H1 (cell line): ENCODE measurements around the gene CCL8. TPM values are rescaled to one million over a fixed set of nuclear protein-coding genes. Genes with fewer than 3 reads are reported as not detected.

Experiments used
- CTCF ChIA-PET: fragments of 300-600 bp; sonication (Branson Sonifier 250); formaldehyde crosslinking; loops from one replicate; lab custom pipeline; 2021; ENCODE audit not compliant: partially characterized antibody; lab: Charles Lee
- POLR2A ChIA-PET: fragments of 300-600 bp; sonication (Branson Sonifier 250); formaldehyde crosslinking; loops from one replicate; lab custom pipeline; 2021; ENCODE audit warnings: inconsistent platforms; ENCODE audit not compliant: partially characterized antibody; lab: Charles Lee
- DNase-seq, 2 experiments: peaks; one replicate each; pipeline versions ENCODE4 v3.0.0 to v3.0.0-alpha.2; 2010 to 2022; ENCODE audit warnings: low spot score in 2 of 2, low read depth in 1 of 2, mixed read lengths in 1 of 2
- FAIRE-seq: peaks from 2 replicates; lab custom pipeline; 2011; peaks lifted over from hg19 to GRCh38; lab: Jason Lieb, UNC
- H2AFZ ChIP-seq: 2 replicates; pipeline ENCODE4 v1.8.1; 2012; ENCODE audit warnings: low read length, inconsistent platforms
- H2AK5ac ChIP-seq: 2 replicates; pipeline ENCODE4 v1.6.1; 2013; ENCODE audit warnings: low read depth, low read length
- H2BK120ac ChIP-seq: replicated peaks from 2 replicates; pipeline ENCODE3; 2013; ENCODE audit warnings: low read depth, low read length, inconsistent platforms
- H2BK12ac ChIP-seq: 2 replicates; pipeline ENCODE4 v1.6.1; 2013; ENCODE audit warnings: low read depth, low read length
- H2BK15ac ChIP-seq: 2 replicates; pipeline ENCODE4 v1.6.1; 2013; ENCODE audit warnings: low read length
- H2BK20ac ChIP-seq: 2 replicates; pipeline ENCODE4 v1.6.1; 2013; ENCODE audit warnings: low read length
- H2BK5ac ChIP-seq: 2 replicates; pipeline ENCODE4 v1.6.1; 2013; ENCODE audit warnings: low read depth, low read length
- H3K14ac ChIP-seq: 2 replicates; pipeline ENCODE4 v1.6.1; 2013; ENCODE audit warnings: inconsistent platforms; ENCODE audit not compliant: insufficient read length
- H3K18ac ChIP-seq: 2 replicates; pipeline ENCODE4 v1.6.1; 2013; ENCODE audit warnings: low read length; ENCODE audit errors: extremely low read depth
- H3K23ac ChIP-seq: 2 replicates; pipeline ENCODE4 v1.6.1; 2013; ENCODE audit warnings: inconsistent platforms; ENCODE audit not compliant: insufficient read length
- H3K23me2 ChIP-seq: 2 replicates; pipeline ENCODE4 v1.6.1; 2013; ENCODE audit warnings: low read depth, low read length
- H3K27ac ChIP-seq: 2 replicates; pipeline ENCODE4 v1.6.1; 2011; ENCODE audit warnings: low read depth, low read length, inconsistent platforms
- H3K27me3 ChIP-seq, 4 experiments: replicated peaks in 1 of 4; 1 replicate in 1 of 4; 2 replicates in 3 of 4; pipeline versions ENCODE4 v1.6.1 to v1.8.1; 2011 to 2013; ENCODE audit warnings: low read length in 3 of 4, mild to moderate bottlenecking in 3 of 4, inconsistent platforms in 2 of 4, mixed read lengths in 2 of 4, moderate library complexity in 1 of 4; ENCODE audit not compliant: control insufficient read depth in 3 of 4, insufficient read depth in 3 of 4; ENCODE audit errors: extremely low read depth in 1 of 4
- H3K36me3 ChIP-seq, 4 experiments: 2 replicates each; pipeline versions ENCODE4 v1.6.1 to v1.8.1; 2011 to 2013; ENCODE audit warnings: mild to moderate bottlenecking in 4 of 4, low read length in 3 of 4, moderate library complexity in 2 of 4, control low read depth in 1 of 4, inconsistent platforms in 1 of 4; ENCODE audit not compliant: insufficient read depth in 4 of 4, control insufficient read depth in 2 of 4
- H3K4ac ChIP-seq: replicated peaks from 2 replicates; pipeline ENCODE3; 2013; ENCODE audit warnings: low read length, low read depth, mixed read lengths, inconsistent platforms; ENCODE audit not compliant: insufficient read length
- H3K4me1 ChIP-seq, 4 experiments: replicated peaks in 1 of 4; 1 replicate in 1 of 4; 2 replicates in 3 of 4; pipeline versions ENCODE4 v1.6.1 to v1.8.1; 2011 to 2013; ENCODE audit warnings: low read length in 3 of 4, inconsistent platforms in 2 of 4, mixed read lengths in 1 of 4; ENCODE audit not compliant: insufficient read depth in 4 of 4, control insufficient read depth in 3 of 4
- H3K4me2 ChIP-seq, 2 experiments: 2 replicates each; pipeline versions ENCODE4 v1.6.1 to v1.8.1; 2011 to 2013; ENCODE audit warnings: low read depth in 2 of 2, low read length in 2 of 2, control low read depth in 1 of 2, inconsistent platforms in 1 of 2, mild to moderate bottlenecking in 1 of 2; ENCODE audit not compliant: insufficient read depth in 1 of 2
- H3K4me3 ChIP-seq, 4 experiments: fragments of 200-600, 300-600 bp in 1 of 4; sonication (generic), shearing (Covaris generic), sonication (Bioruptor Twin) in 1 of 4; 2 replicates each; pipeline versions ENCODE4 v1.5.1 to v1.8.1; 2011 to 2016; ENCODE audit warnings: low read length in 4 of 4, low read depth in 3 of 4, control low read depth in 2 of 4, inconsistent platforms in 2 of 4, mild to moderate bottlenecking in 2 of 4, mixed read lengths in 1 of 4, moderate library complexity in 1 of 4; ENCODE audit not compliant: insufficient read depth in 2 of 4; ENCODE audit errors: extremely low read depth in 1 of 4
- H3K56ac ChIP-seq: replicated peaks from 2 replicates; pipeline ENCODE3; 2013; ENCODE audit warnings: low read depth, mild to moderate bottlenecking, mixed read lengths, low read length, inconsistent platforms; ENCODE audit not compliant: insufficient read length
- H3K79me1 ChIP-seq: 2 replicates; pipeline ENCODE4 v1.6.1; 2013; ENCODE audit warnings: low read depth, low read length, control low read depth
- H3K79me2 ChIP-seq, 2 experiments: 2 replicates each; pipeline versions ENCODE4 v1.6.1 to v1.8.1; 2012 to 2013; ENCODE audit warnings: low read length in 2 of 2, mild to moderate bottlenecking in 2 of 2, inconsistent platforms in 1 of 2; ENCODE audit not compliant: insufficient read depth in 2 of 2, control insufficient read depth in 1 of 2
- H3K9ac ChIP-seq, 4 experiments: replicated peaks in 1 of 4; 1 replicate in 1 of 4; 2 replicates in 3 of 4; pipeline versions ENCODE4 v1.6.1 to v1.8.1; 2011 to 2013; ENCODE audit warnings: low read depth in 3 of 4, low read length in 3 of 4, control low read depth in 2 of 4, mild to moderate bottlenecking in 2 of 4, moderate library complexity in 2 of 4, inconsistent platforms in 1 of 4; ENCODE audit errors: extremely low read depth in 1 of 4
- H3K9me3 ChIP-seq, 2 experiments: 2 replicates each; pipeline versions ENCODE4 v1.6.1 to v1.8.1; 2012 to 2013; ENCODE audit warnings: mild to moderate bottlenecking in 2 of 2, moderate library complexity in 2 of 2, control low read depth in 1 of 2, inconsistent platforms in 1 of 2, low read depth in 1 of 2, low read length in 1 of 2, mixed read lengths in 1 of 2; ENCODE audit not compliant: insufficient read depth in 2 of 2
- H4K20me1 ChIP-seq, 2 experiments: replicated peaks in 1 of 2; 2 replicates each; pipeline versions ENCODE3 to v1.8.1; 2011 to 2013; ENCODE audit warnings: inconsistent platforms in 2 of 2, low read length in 2 of 2, mild to moderate bottlenecking in 1 of 2; ENCODE audit not compliant: insufficient read depth in 2 of 2, control insufficient read depth in 1 of 2
- H4K5ac ChIP-seq: 2 replicates; pipeline ENCODE4 v1.6.1; 2013; ENCODE audit warnings: low read length, low read depth, mixed read lengths, inconsistent platforms; ENCODE audit not compliant: insufficient read length
- H4K8ac ChIP-seq: 2 replicates; pipeline ENCODE4 v1.8.0; 2013; ENCODE audit warnings: mild to moderate bottlenecking, moderate library complexity, low read length, inconsistent platforms; ENCODE audit not compliant: insufficient read depth; ENCODE audit errors: extremely low read depth
- H4K91ac ChIP-seq: replicated peaks from 2 replicates; pipeline ENCODE3; 2013; ENCODE audit warnings: low read length, mixed read lengths, inconsistent platforms; ENCODE audit not compliant: insufficient read length
- YY1 ChIP-seq: IDR thresholded peaks from 2 replicates; pipeline ENCODE4 v1.6.1; 2011; ENCODE audit warnings: low read depth, mild to moderate bottlenecking, low read length
- ZNF274 ChIP-seq: IDR thresholded peaks from 2 replicates; pipeline ENCODE4 v1.7.0; 2012; ENCODE audit warnings: low read length, borderline replicate concordance; ENCODE audit errors: extremely low read depth
- WGBS, 2 experiments: shearing (Covaris generic) in 1 of 2; methylation state at CpG; one replicate each; pipeline versions ENCODE4 v1.1.6 to v1.1.7; 2013 to 2015; ENCODE audit warnings: low lambda C conversion rate in 2 of 2, mixed read lengths in 2 of 2, inconsistent platforms in 1 of 2, low coverage in 1 of 2, missing lambda C conversion rate in 1 of 2; ENCODE audit not compliant: insufficient replicate concordance in 2 of 2, insufficient coverage in 1 of 2, insufficient read length in 1 of 2; ENCODE audit errors: extremely low coverage in 1 of 2, missing lambda C conversion rate in 1 of 2; 5-methylcytosine and 5-hydroxymethylcytosine counted together
- polyA plus RNA-seq, 7 experiments: library from polyadenylated mRNA; depleted of rRNA in 3 of 7; stranded (reverse) in 5 of 7; unstranded in 2 of 7; fragments of >200 nt in 5 of 7; fragments of 200-250 nt in 2 of 7; gene quantifications; 1 replicate in 5 of 7; 2 replicates in 1 of 7; 4 replicates in 1 of 7; pipeline versions ENCODE4 v1.2.1 to v1.2.3, GENCODE V29; 2011 to 2013; ENCODE audit warnings: missing spikeins in 2 of 7, mixed read lengths in 2 of 7
- total RNA-seq: library from RNA; stranded (reverse); fragmentation: NEBNext Ultra II Directional; extraction: Animal tissue kit (Norgen Biotek cat#: 25700); gene quantifications from 2 replicates; pipeline ENCODE4 v1.2.1, GENCODE V29; 2021
- TF ChIP-seq, protein P1 (sequence below): IDR thresholded peaks from 2 replicates; pipeline ENCODE4 v1.6.1; 2011; ENCODE audit warnings: low read depth, mild to moderate bottlenecking, low read length; ENCODE audit not compliant: insufficient read depth

Gene CCL8
- total and polyA plus RNA-seq, 2 of the 8 experiments (the other 6 are each of a cell fraction or from before 2014, with no cell fraction given) = not detected

DNA sequence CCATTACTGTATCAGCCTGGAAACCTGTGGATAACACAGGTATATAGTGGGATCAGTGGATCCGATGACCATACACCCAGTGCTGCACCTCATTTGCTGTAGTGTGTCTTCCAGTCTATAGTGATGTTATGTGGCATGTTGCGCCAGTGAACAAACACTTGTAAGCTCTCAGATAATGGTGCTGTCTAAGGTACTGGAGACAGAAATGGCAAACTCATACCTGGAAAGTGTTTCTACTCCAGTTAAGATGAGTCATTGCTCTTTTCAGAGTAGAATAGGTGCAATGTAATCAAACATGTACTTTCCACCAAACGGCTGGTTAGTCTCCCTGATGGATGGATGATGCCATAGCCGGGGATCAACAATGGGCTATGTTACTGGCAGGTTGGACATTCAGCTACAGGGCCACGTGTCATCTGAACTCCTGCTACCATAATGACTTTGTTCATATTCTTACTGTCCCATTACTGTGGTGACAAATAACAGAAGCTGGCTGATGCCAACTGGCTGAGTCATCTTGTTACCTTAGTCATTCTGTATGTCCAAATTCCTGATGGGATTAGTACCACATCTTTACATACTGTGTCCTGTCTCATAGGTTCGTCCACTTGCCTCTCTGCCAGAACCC is 27.4 kb upstream of the CCL8 start:
- no peak for FAIRE-seq
- Histone ChIP-seq H3K56ac (no peak overlapping the region), H3K9me3 (no peaks in the 10 kb centered on the region), H3K36me3 (no peaks in the 10 kb centered on the region), H2AK5ac (no peak overlapping the region), H3K27ac (no peak overlapping the region), H3K4me2 (no peak overlapping the region), H3K79me2 (no peaks in the 10 kb centered on the region), H2BK12ac (no peak overlapping the region), H2BK15ac (no peak overlapping the region), H3K79me1 (no peaks in the 10 kb centered on the region), H3K9ac (no peak overlapping the region), H3K4me3 (no peak overlapping the region), H2BK5ac (no peak overlapping the region), H3K18ac (no peak overlapping the region), H2AFZ (no peak overlapping the region), H3K23me2 (no peaks in the 10 kb centered on the region), H2BK20ac (no peak overlapping the region), H4K8ac (no peak overlapping the region), H4K20me1 (no peaks in the 10 kb centered on the region), H3K23ac (no peak overlapping the region), H3K14ac (no peak overlapping the region), H3K4me1 (no peaks in the 10 kb centered on the region), H4K91ac (no peak overlapping the region), H3K4ac (no peak overlapping the region), H4K5ac (no peak overlapping the region), H2BK120ac (no peak overlapping the region), H3K27me3 (no peaks in the 10 kb centered on the region)
- CTCF ChIA-PET = interaction anchor here (1.0 to 1.7 kb wide), 3 partner anchors 12 to 70 kb away, joined by 3 to 6 read pairs (median 3); no protein-coding TSS in a partner anchor
- DNase-seq = no peak
- POLR2A ChIA-PET = no interaction called here
- 92% methylated on average over 6 of the region's 6 CpGs; no CpG with 5 or more reads in 1 of the 2 experiments for WGBS, 2 experiments
- TF ChIP-seq YY1 = no peak
- TF ChIP-seq, protein P1, sequence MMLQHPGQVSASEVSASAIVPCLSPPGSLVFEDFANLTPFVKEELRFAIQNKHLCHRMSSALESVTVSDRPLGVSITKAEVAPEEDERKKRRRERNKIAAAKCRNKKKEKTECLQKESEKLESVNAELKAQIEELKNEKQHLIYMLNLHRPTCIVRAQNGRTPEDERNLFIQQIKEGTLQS = no peak
- TF ChIP-seq ZNF274 = no peak
